Measurements from ENCODE around the gene PLA1A. TPM values are rescaled to one million over a fixed set of nuclear protein-coding genes. Genes with fewer than 3 reads are reported as not detected.

The PLA1A gene
- total RNA-seq, 2 experiments from 2014 or later, result not detected

GRCh38 chr3:119632829-119633228 is 35.1 kb downstream of the PLA1A start:
- DNase-seq (no peak), ATAC-seq (ENCODE audit: poor library complexity) (no peak)
- Histone ChIP-seq H3K27ac (ENCODE audit: low read depth in 1 of 2, low read length in 2 of 2) (no peak overlapping the region), H3K36me3 (ENCODE audit: insufficient read depth, low read length) (no peaks in the 10 kb centered on the region), H3K27me3 (ENCODE audit: control insufficient read depth in 1 of 2, insufficient read depth in 2 of 2, low read length in 2 of 2) (no peaks in the 10 kb centered on the region), H3K4me3 (ENCODE audit: low read length) (no peak overlapping the region), H3K9me3 (ENCODE audit: control insufficient read depth in 1 of 2, insufficient read depth in 1 of 2, low read length in 2 of 2) (no peaks in the 10 kb centered on the region), H3K4me1 (ENCODE audit: insufficient read depth, low read length) (peaks cover 18% of the 10 kb centered on the region)
- ChIA-PET POLR2A (no interaction called here), CTCF (no interaction called here)
- H3K36me3 Mint-ChIP-seq (ENCODE audit: low read depth), result no peaks in the 10 kb centered on the region
- TF ChIP-seq, protein P1, sequence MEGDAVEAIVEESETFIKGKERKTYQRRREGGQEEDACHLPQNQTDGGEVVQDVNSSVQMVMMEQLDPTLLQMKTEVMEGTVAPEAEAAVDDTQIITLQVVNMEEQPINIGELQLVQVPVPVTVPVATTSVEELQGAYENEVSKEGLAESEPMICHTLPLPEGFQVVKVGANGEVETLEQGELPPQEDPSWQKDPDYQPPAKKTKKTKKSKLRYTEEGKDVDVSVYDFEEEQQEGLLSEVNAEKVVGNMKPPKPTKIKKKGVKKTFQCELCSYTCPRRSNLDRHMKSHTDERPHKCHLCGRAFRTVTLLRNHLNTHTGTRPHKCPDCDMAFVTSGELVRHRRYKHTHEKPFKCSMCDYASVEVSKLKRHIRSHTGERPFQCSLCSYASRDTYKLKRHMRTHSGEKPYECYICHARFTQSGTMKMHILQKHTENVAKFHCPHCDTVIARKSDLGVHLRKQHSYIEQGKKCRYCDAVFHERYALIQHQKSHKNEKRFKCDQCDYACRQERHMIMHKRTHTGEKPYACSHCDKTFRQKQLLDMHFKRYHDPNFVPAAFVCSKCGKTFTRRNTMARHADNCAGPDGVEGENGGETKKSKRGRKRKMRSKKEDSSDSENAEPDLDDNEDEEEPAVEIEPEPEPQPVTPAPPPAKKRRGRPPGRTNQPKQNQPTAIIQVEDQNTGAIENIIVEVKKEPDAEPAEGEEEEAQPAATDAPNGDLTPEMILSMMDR (IDR thresholded peaks at IDR 0.05), result no peak
- peaks cover 8% of the 10 kb centered on the region for H3K27me3 Mint-ChIP-seq
- H3K27ac Mint-ChIP-seq, result no peak overlapping the region
- no peak overlapping the region for H3K4me3 Mint-ChIP-seq
- intact Hi-C loops (cut with DNase I, micrococcal nuclease), result no loop called here
- no peaks in the 10 kb centered on the region for H3K4me1 Mint-ChIP-seq (ENCODE audit: low read depth)
- no peaks in the 10 kb centered on the region for H3K9me3 Mint-ChIP-seq

DNA sequence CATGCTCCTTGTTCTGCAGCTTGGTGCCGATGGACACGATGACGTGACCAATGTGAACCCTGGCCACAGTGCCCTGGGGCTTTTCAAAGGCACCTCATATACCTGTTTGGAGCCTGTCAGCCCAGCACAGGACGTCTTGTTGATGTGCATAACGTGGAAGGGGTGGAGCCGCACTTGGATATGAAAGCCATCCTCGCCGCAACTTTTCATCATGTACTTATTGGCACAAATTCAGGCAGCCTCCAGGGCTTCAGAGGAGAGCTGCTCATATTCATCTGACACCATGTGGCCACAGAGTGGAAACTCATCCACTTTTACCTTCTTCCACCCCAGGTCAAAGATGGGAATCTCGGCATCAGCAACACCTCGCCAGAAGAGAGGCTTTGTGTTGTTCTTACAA is 38.0 kb downstream of the PLA1A start:
- Mint-ChIP-seq H3K4me1 (ENCODE audit: low read depth) (peaks cover 4% of the 10 kb centered on the region), H3K36me3 (ENCODE audit: low read depth) (peaks cover 11% of the 10 kb centered on the region), H3K27ac (no peak overlapping the region), H3K4me3 (no peak overlapping the region), H3K9me3 (no peaks in the 10 kb centered on the region), H3K27me3 (no peaks in the 10 kb centered on the region)
- H3K27me3 ChIP-seq (ENCODE audit: control insufficient read depth in 1 of 2, insufficient read depth in 2 of 2, low read length in 2 of 2), result no peaks in the 10 kb centered on the region
- POLR2A ChIA-PET, result no interaction called here
- H3K9me3 ChIP-seq (ENCODE audit: control insufficient read depth in 1 of 2, insufficient read depth in 1 of 2, low read length in 2 of 2), result no peaks in the 10 kb centered on the region
- no peak for ATAC-seq (ENCODE audit: poor library complexity)
- CTCF ChIA-PET, result no interaction called here
- intact Hi-C loops (cut with DNase I, micrococcal nuclease), result no loop called here
- H3K27ac ChIP-seq (ENCODE audit: low read depth in 1 of 2, low read length in 2 of 2), result no peak overlapping the region
- no peaks in the 10 kb centered on the region for H3K36me3 ChIP-seq (ENCODE audit: insufficient read depth, low read length)
- no peak overlapping the region for H3K4me3 ChIP-seq (ENCODE audit: low read length)
- TF ChIP-seq, protein P1 (IDR thresholded peaks at IDR 0.05), result no peak
- DNase-seq, result no peak
- peaks cover 11% of the 10 kb centered on the region for H3K4me1 ChIP-seq (ENCODE audit: insufficient read depth, low read length)

GRCh38 chr3:119636249-119636648 is 38.6 kb downstream of the PLA1A start:
- Mint-ChIP-seq H3K4me1 (ENCODE audit: low read depth) (peaks cover 4% of the 10 kb centered on the region), H3K4me3 (no peak overlapping the region), H3K9me3 (no peaks in the 10 kb centered on the region), H3K36me3 (ENCODE audit: low read depth) (peaks cover 17% of the 10 kb centered on the region), H3K27me3 (no peaks in the 10 kb centered on the region), H3K27ac (no peak overlapping the region)
- H3K27me3 ChIP-seq (ENCODE audit: control insufficient read depth in 1 of 2, insufficient read depth in 2 of 2, low read length in 2 of 2), result no peaks in the 10 kb centered on the region
- H3K9me3 ChIP-seq (ENCODE audit: control insufficient read depth in 1 of 2, insufficient read depth in 1 of 2, low read length in 2 of 2), result no peaks in the 10 kb centered on the region
- no peak for DNase-seq
- no peak for ATAC-seq (ENCODE audit: poor library complexity)
- ChIA-PET POLR2A (no interaction called here), CTCF (no interaction called here)
- H3K36me3 ChIP-seq (ENCODE audit: insufficient read depth, low read length), result no peaks in the 10 kb centered on the region
- no peak overlapping the region for H3K4me3 ChIP-seq (ENCODE audit: low read length)
- peaks cover 11% of the 10 kb centered on the region for H3K4me1 ChIP-seq (ENCODE audit: insufficient read depth, low read length)
- TF ChIP-seq, protein P1 (IDR thresholded peaks at IDR 0.05), result no peak
- intact Hi-C loops (cut with DNase I, micrococcal nuclease), result no loop called here
- no peak overlapping the region for H3K27ac ChIP-seq (ENCODE audit: low read depth in 1 of 2, low read length in 2 of 2)
